NK-92 (cell line): Measurements from ENCODE around the gene ADAMTS3.
"Not testable (repeated sequence)": the region's sequence is repeated elsewhere in the genome, so short reads cannot be mapped to it uniquely, and the experiment has no call there.

Source experiments
- DNase-seq: peaks from one replicate; lab custom pipeline; 2025; ENCODE audit not compliant: unreplicated experiment; lab: John Stamatoyannopoulos, UW

ADAMTS3 gene

GRCh38 chr4:72553540-72554337, 15.3 kb downstream of the ADAMTS3 start:
- no peak for DNase-seq

GRCh38 chr4:72552447-72552846, 16.6 kb downstream of the ADAMTS3 start:
- no peak for DNase-seq

DNA sequence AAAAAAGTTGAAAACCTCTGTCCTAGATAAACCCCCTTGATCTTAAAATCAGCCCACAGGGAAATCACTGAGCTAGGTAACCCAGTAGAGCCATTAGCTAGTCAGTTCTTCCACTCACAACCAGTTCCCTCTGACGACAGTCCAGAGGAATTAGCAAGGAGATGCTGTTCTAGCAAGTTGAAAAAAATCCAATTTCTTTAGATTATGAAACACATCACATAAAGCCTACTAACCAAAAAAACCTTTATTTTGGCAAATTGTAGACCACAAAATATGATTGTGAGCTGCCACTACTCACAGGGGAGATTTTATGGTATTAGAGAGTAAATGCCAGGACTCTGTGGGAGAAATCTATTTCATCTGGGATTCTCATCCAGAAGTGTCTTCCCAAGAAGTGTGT, 22.6 kb downstream of the ADAMTS3 start:
- no peak for DNase-seq

GRCh38 chr4:72540694-72541093, 28.3 kb downstream of the ADAMTS3 start:
- not testable (repeated sequence) for DNase-seq

DNA sequence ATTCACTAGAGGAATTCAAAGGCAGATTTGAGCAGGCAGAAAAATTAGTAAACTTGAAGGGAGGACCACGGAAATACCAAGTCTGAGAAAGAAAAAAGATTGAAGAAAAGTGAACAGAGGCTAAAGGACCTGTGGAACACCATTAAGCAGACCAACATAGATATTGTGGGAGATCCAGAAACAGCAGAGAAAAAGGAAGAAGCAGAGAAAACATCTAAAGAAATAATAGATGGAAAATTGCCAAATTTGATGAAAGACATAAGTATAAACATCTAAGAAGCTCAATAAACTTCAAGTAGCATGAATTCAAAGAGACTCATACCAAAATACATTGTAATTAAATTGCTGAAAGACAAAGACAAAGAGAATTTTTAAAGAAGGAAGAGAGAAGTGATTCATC, 31.0 kb downstream of the ADAMTS3 start:
- no peak for DNase-seq

DNA sequence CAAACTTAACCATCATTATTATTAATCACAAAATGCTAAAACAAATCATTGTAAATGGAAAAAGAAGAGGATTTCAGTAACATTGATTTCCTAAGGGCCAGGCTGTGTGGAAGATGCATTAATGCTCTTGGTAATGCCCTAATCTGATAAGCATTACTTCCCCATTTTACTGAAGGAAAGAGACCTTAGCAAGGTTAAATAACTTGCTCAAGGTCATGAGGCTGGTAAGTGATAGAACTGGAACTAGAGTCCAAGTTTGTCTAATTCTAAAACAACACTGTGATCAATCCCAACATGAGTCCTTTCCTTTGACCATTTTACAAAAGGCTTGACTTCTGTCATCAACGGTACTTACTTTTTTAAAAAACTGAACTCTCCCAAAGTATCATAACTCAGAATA, 32.6 kb downstream of the ADAMTS3 start:
- no peak for DNase-seq

DNA sequence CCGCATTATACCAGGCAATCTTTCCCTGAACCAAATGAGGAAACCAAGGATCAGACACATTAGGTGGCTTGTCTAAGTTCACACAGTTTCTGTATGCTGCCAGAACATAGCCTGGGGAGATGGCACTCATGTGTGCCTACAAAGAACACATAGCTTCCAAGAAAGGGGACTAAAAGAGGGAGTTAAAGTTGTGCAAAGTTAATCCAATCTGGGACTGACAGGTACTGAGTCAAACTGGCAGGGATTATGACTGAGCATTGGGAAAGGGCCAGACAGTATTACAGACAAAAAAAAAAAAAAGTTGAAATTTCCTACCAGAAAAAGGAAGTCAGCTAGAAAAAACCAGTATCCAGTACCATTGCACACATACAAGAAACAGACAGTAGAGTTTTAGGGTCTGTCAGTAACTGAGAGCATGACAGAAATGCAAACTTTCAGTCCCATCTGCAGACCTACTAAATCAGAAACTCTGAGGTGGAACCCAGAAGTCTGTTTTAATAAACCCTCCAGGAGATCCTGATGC, 37.2 kb downstream of the ADAMTS3 start:
- DNase-seq = no peak

GRCh38 chr4:72531322-72531721, 37.7 kb downstream of the ADAMTS3 start:
- DNase-seq = no peak

DNA sequence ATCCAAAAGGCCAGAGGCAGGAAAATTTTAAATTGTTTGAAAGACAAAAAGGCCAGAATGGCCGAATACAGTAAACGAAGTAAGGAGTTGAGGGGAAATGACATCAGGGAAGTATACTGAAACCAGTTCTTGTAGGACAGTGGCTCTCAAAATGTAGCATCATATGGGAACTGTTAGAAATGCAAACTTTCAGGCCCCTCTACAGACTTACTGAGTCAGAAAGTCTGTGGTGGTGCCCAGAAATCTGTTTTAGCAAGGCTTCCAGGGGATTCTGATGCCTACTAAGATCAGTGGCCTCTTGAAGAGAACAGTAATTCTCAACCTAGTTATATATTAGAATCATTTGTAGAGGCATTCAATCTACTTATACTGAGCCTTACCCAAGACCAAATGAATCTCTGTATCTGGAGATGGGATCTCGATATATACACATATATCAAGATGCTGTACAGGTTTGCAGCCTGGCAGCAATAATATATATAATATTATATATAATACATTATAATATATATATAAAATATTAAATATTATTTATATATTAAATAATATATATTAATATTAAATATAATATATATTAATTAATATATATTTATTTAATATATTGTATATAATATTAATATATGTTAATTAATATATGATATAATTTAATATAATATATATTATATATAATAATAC, 39.7 kb downstream of the ADAMTS3 start:
- no peak for DNase-seq

GRCh38 chr4:72527038-72527646, 41.9 kb downstream of the ADAMTS3 start:
- DNase-seq = no peak

- DNase-seq = no peak
These were observed 43.1 kb downstream of the ADAMTS3 start for GRCh38 chr4:72525938-72526337.

DNA sequence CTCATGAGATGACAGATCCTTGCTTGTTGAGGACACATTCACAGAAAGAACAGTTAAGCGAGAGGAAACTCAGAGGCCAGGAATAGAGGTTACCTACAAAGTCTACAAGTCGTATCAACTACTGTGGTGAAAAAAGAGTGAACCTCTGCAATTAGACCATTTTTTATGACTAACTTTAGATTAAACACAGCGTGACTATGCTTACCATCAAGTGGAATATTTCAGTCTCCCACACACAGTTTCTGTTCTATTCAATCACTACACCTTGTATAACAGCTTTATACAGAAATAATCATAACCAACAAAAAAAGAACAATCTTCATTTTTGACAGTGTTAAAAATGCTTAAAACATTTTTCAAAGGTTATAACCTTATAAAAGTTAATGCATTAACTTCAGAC, 46.6 kb downstream of the ADAMTS3 start:
- no peak for DNase-seq

DNA sequence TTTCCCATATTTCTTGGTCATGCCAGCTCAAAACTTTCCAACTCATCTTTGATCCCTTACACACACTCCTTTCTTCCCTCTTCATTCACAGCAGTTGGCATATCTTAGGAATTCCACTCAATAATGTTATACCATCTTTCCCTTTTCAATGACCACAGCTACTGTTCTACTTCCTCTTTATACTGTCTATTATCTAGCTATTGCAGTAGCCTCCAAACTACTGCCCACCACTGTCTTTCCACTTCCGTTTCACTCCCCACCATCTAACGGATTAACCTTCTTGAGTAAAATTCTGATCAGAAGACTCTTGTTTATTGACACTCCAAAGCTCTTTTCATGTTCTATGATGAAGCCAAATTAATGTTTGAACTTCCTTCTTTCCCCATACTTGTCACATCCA, 55.8 kb downstream of the ADAMTS3 start:
- no peak for DNase-seq

DNA sequence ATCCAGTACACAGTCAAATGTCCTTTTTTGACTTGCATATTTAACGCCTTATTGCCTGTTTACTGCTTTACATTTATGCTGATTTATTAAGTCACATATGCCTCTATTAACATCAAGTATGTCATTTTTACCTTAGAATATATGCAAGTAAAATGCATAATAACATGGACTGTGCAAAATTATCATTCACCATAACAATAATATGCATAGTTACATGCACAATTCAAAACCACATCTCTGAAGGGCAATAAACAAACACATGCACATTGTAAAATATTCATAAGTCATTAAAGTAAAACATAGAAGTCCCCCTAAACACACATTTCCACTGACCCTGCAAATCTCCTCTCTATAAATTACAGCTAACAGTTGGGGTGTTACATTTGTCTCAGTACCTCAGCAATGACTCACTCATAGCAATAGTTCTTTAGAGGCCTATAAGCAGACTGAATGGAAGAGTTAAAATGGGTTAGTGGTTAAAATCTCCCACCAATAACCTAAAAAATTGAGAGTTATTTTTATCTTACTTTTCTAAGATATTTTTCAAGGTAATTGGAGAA, 61.1 kb downstream of the ADAMTS3 start:
- no peak for DNase-seq

DNA sequence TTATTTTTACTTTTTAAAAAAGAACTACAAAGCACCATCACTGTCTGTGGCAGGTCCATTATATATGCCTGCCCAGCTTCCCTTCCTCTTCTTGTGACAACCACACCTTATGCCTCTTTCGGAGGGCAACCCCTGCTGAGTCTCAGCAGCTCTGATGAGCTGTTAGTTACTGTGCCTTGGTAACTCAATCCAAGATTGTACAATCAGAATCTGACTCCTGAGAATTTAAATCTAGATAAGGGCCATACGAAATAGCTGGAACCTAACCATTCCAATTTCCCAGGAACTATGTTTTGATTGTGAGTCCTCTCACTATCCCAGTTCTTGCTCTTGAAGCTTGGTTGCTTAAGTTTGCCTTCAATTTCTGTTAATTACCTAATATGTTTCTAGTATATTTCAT, 61.9 kb downstream of the ADAMTS3 start:
- DNase-seq = no peak

DNA sequence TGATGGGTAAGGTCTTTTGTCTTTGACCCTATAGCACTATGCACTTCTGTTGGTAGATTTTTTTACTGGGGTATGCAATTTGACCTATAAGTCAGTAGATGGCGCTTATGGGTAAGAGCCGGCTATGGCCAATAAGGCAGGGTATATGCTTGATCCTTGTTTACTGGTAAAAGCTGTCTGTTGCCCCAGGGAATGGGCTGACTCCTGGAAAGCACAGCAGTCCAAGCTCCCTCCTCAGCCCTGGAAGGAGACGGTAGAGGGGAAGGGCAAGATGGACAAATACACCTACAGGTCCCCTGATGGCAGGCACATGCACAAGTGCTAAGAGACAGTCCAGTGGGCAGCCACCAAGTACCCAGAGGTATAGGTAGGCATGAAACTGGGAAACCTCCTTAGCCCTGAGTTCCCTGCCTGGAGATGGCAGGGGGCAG, 63.7 kb downstream of the ADAMTS3 start:
- no peak for DNase-seq

- no peak for DNase-seq
These were observed 68.8 kb downstream of the ADAMTS3 start for GRCh38 chr4:72500214-72500613.

DNA sequence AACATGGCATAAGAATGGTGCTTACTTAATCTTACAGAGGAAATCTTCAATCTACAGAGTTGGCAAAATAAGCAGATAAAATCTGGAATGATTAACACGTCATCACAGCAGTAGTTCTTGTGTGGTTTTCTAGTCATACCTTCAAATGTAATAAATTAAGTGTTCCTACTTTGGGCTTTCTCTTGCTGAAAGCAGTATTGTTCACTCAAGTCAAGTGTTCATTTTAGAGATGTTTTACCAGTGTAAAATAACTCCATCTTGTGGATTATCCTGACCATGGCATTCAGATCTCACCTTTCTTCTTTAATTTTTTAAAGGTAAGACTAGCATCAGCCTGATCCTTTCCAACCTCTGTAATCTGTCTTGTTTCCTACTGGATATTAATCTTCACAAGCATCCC, 72.9 kb downstream of the ADAMTS3 start:
- no peak for DNase-seq

GRCh38 chr4:72494156-72494555, 74.9 kb downstream of the ADAMTS3 start:
- no peak for DNase-seq

DNA sequence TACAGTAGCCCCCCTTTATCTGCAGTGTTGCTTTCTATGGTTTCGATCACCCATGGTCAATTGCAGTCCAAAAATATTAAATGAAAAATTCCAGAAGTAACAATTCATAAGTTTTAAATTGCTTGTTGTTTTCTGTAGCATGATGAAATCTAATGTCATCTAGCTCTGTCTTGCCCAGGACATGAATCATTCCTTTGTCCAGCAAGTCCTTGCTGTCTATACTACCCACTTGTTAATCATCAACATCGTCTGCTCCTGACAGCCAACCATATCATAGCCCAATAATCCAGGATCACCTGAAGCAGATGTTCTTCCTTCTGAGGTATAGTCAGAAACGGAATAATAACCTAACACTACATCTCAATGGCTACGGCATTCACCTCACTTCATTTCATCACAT, 79.8 kb downstream of the ADAMTS3 start:
- DNase-seq = no peak

GRCh38 chr4:72486991-72487390, 82.0 kb downstream of the ADAMTS3 start:
- DNase-seq = no peak

- no peak for DNase-seq
These were observed 84.0 kb downstream of the ADAMTS3 start for GRCh38 chr4:72484981-72485380.
